ENCODE measurements around the gene DCHS1. TPM values are rescaled to one million over a fixed set of nuclear protein-coding genes. Genes with fewer than 3 reads are reported as not detected.

DCHS1 gene
- total RNA-seq, 1 experiment from 2014 or later = 14.2 TPM

GRCh38 chr11:6629573-6629891 lies 26.1 kb downstream of the DCHS1 start:
- no peak for TF ChIP-seq RELA (CRISPR knock-in tag; IDR thresholded peaks at IDR 0.05; ENCODE audit: borderline replicate concordance)
- TF ChIP-seq ZNF232 (CRISPR knock-in tag; IDR thresholded peaks at IDR 0.05) = no peak
- no peak for TF ChIP-seq USF2 (CRISPR knock-in tag; IDR thresholded peaks at IDR 0.05)
- TF ChIP-seq TP53 (CRISPR knock-in tag; IDR thresholded peaks at IDR 0.05) = no peak
- TF ChIP-seq TEAD1 (CRISPR knock-in tag; IDR thresholded peaks at IDR 0.05) = no peak
- no peak for TF ChIP-seq SMAD4 (CRISPR knock-in tag; IDR thresholded peaks at IDR 0.05)
- TF ChIP-seq PRDM15 (CRISPR knock-in tag; IDR thresholded peaks at IDR 0.05) = no peak
- no peak for TF ChIP-seq ZNF281 (CRISPR knock-in tag; IDR thresholded peaks at IDR 0.05)
- TF ChIP-seq ZMAT4 (CRISPR knock-in tag; IDR thresholded peaks at IDR 0.05) = no peak
- TF ChIP-seq FOXK1 (CRISPR knock-in tag; IDR thresholded peaks at IDR 0.05) = no peak
- TF ChIP-seq NR1H2 (CRISPR knock-in tag; IDR thresholded peaks at IDR 0.05) = no peak
- Mint-ChIP-seq H3K9me3 (no peaks in the 10 kb centered on the region), H3K4me1 (peaks cover 8% of the 10 kb centered on the region; the same call in 1 of the 2 replicates), H3K27me3 (ENCODE audit: low read depth) (peaks cover 41% of the 10 kb centered on the region), H3K27ac (no peak overlapping the region), H3K36me3 (no peaks in the 10 kb centered on the region), H3K4me3 (peak overlapping the region; percentile 55)
- no peak for ATAC-seq
- ChIA-PET CTCF (interaction anchor here (0.9 to 2.5 kb wide), 3 partner anchors 39 to 98 kb away, joined by 3 to 10 read pairs (median 4); partner anchors contain the start of gene MRPL17), POLR2A (interaction anchor here (1.2 kb wide), 1 partner anchor 10 kb away, joined by 4 read pairs; the partner anchor contains the start of gene TPP1)
- DNase-seq (ENCODE audit: low spot score) = no peak

- peaks cover 8% of the 10 kb centered on the region; the same call in 1 of the 2 replicates for H3K4me1 Mint-ChIP-seq
- no peak for TF ChIP-seq IRF1 (CRISPR knock-in tag; IDR thresholded peaks at IDR 0.05)
- TF ChIP-seq GABPB1 (CRISPR knock-in tag; IDR thresholded peaks at IDR 0.05) = no peak
- no peak for TF ChIP-seq ZMAT4 (CRISPR knock-in tag; IDR thresholded peaks at IDR 0.05)
- TF ChIP-seq SMAD3 (CRISPR knock-in tag; IDR thresholded peaks at IDR 0.05; ENCODE audit: borderline replicate concordance) = no peak
- TF ChIP-seq E2F5 (CRISPR knock-in tag; IDR thresholded peaks at IDR 0.05) = no peak
- TF ChIP-seq ZNF263 (CRISPR knock-in tag; IDR thresholded peaks at IDR 0.05; ENCODE audit: low read depth) = no peak
- no peak for ATAC-seq
- no peaks in the 10 kb centered on the region for H3K9me3 Mint-ChIP-seq
- no peak overlapping the region for H3K4me3 Mint-ChIP-seq
- no peaks in the 10 kb centered on the region for H3K36me3 Mint-ChIP-seq
- ChIA-PET POLR2A (interaction anchor here (1.2 kb wide), 1 partner anchor 9 kb away, joined by 4 read pairs; the partner anchor contains the start of gene TPP1), CTCF (no interaction called here)
- DNase-seq (ENCODE audit: low spot score) = no peak
- no peak overlapping the region for H3K27ac Mint-ChIP-seq
- peaks cover 41% of the 10 kb centered on the region for H3K27me3 Mint-ChIP-seq (ENCODE audit: low read depth)
Measured at GRCh38 chr11:6628526-6628925, 27.1 kb downstream of the DCHS1 start.
